ENCODE data around the gene SRGAP1. TPM values are rescaled to one million over a fixed set of nuclear protein-coding genes. Genes with fewer than 3 reads are reported as not detected.

Gene SRGAP1
- total and polyA plus RNA-seq, 8 donors = 2.5 to 13.3 (median 7.5) TPM

GRCh38 chr12:64137117-64137516 is 292.6 kb downstream of the SRGAP1 start:
- H3K4me3 ChIP-seq = no peak overlapping the region
- intact Hi-C loops (cut with DNase I) = no loop called here
- peaks cover 0 to 10% (median 0%) of the 10 kb centered on the region in 3 donors for H3K36me3 ChIP-seq
- no peaks in the 10 kb centered on the region for H3K27me3 ChIP-seq
- WGBS, 2 donors = 94 to 100% methylated on average over 6 of the region's 6 CpGs
- ATAC-seq (no peak), FAIRE-seq (no peak), DNase-seq (no peak)
- no peaks in the 10 kb centered on the region for H3K9me3 ChIP-seq
- no peaks in the 10 kb centered on the region for H3K4me1 ChIP-seq
- H3K27ac ChIP-seq = no peak overlapping the region
- no peak for TF ChIP-seq CTCF (IDR thresholded peaks at IDR 0.05)

- 94 to 97% methylated on average over 1 of the region's 1 CpG for WGBS, 2 donors
- H3K4me3 ChIP-seq = no peak overlapping the region
- intact Hi-C loops (cut with DNase I) = no loop called here
- FAIRE-seq (no peak), DNase-seq (no peak), ATAC-seq (no peak)
- H3K4me1 ChIP-seq = no peaks in the 10 kb centered on the region
- H3K9me3 ChIP-seq = no peaks in the 10 kb centered on the region
- TF ChIP-seq CTCF (IDR thresholded peaks at IDR 0.05) = no peak
- peaks cover 0 to 13% (median 0%) of the 10 kb centered on the region in 3 donors for H3K36me3 ChIP-seq
- H3K27me3 ChIP-seq = no peaks in the 10 kb centered on the region
- no peak overlapping the region for H3K27ac ChIP-seq
These were observed 294.5 kb downstream of the SRGAP1 start for GRCh38 chr12:64139021-64139420.

- no peak for DNase-seq
- no peaks in the 10 kb centered on the region for H3K9me3 ChIP-seq
These were observed 297.9 kb downstream of the SRGAP1 start for GRCh38 chr12:64142382-64142781.

GRCh38 chr12:64142784-64143183 is 298.3 kb downstream of the SRGAP1 start:
- ATAC-seq (no peak), FAIRE-seq (no peak), DNase-seq (no peak)
- H3K4me1 ChIP-seq = no peaks in the 10 kb centered on the region
- H3K27ac ChIP-seq = no peak overlapping the region
- H3K36me3 ChIP-seq = peaks cover 0 to 13% (median 0%) of the 10 kb centered on the region in 3 donors
- H3K4me3 ChIP-seq = no peak overlapping the region
- intact Hi-C loops (cut with DNase I) = no loop called here
- H3K9me3 ChIP-seq = no peaks in the 10 kb centered on the region
- 94 to 97% methylated on average over 7 of the region's 7 CpGs for WGBS, 2 donors
- no peak for TF ChIP-seq CTCF (IDR thresholded peaks at IDR 0.05)
- no peaks in the 10 kb centered on the region for H3K27me3 ChIP-seq

More at GRCh38 chr12:64142382-64142781, 297.9 kb downstream of the SRGAP1 start:
- FAIRE-seq (no peak), ATAC-seq (no peak)
- intact Hi-C loops (cut with DNase I) = no loop called here
- no peak for TF ChIP-seq CTCF (IDR thresholded peaks at IDR 0.05)
- 94 to 95% methylated on average over 7 of the region's 7 CpGs for WGBS, 2 donors
- no peaks in the 10 kb centered on the region for H3K27me3 ChIP-seq
- no peak overlapping the region for H3K4me3 ChIP-seq
- peaks cover 0 to 13% (median 0%) of the 10 kb centered on the region in 3 donors for H3K36me3 ChIP-seq
- no peaks in the 10 kb centered on the region for H3K4me1 ChIP-seq
- no peak overlapping the region for H3K27ac ChIP-seq

GRCh38 chr12:64145226-64145625 is 300.7 kb downstream of the SRGAP1 start:
- Histone ChIP-seq H3K4me1 (no peaks in the 10 kb centered on the region), H3K27me3 (no peaks in the 10 kb centered on the region), H3K4me3 (no peak overlapping the region), H3K36me3 (peaks cover 0 to 13% (median 0%) of the 10 kb centered on the region in 3 donors), H3K9me3 (no peaks in the 10 kb centered on the region), H3K27ac (no peak overlapping the region)
- TF ChIP-seq CTCF (IDR thresholded peaks at IDR 0.05) = no peak
- no peak for FAIRE-seq
- no peak for ATAC-seq
- intact Hi-C loops (cut with DNase I) = no loop called here
- DNase-seq = no peak
- WGBS, 2 donors = 95 to 96% methylated on average over 5 of the region's 5 CpGs
